Neural cell (in vitro differentiated cells): ENCODE measurements around the gene CHD9NB.

Experiments
- EP300 ChIP-seq: fragments of 450-650 bp; conservative IDR thresholded peaks from 2 replicates; pipeline ENCODE4 v1.6.1; 2014; ENCODE audit warnings: antibody characterized with exemption, mild to moderate bottlenecking, moderate library complexity; ENCODE audit not compliant: poor library complexity, severe bottlenecking
- RAD21 ChIP-seq: fragments of 450-650 bp; conservative IDR thresholded peaks from 2 replicates; pipeline ENCODE4 v1.6.1; 2014; ENCODE audit warnings: antibody characterized with exemption, mild to moderate bottlenecking, moderate library complexity
- TF ChIP-seq, protein P1 (sequence below): fragments of 450-650 bp; IDR thresholded peaks from 2 replicates; pipeline ENCODE4 v1.5.1; 2014; ENCODE audit warnings: antibody characterized with exemption, mild to moderate bottlenecking, moderate library complexity; ENCODE audit not compliant: poor library complexity, severe bottlenecking

DNA sequence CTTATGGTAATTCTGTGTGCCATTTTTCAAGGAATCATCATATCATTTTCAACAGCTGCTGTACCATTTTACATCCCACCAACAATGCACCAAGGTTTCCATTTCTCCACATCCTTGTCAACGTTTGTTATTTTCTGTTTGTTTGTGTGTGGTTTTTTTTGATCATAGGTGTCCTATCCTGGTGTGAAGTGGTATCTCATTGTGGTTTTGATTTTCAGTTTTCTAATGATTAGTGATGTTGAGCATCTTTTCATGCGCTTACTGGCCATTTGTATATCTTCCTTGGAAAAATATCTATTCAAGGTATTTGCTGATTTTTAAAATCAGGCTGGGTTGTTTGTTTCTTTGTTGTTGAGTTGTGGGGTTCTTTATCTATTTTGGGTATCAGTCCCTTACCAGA, 17.1 kb upstream of the CHD9NB start:
- no peak for TF ChIP-seq RAD21
- TF ChIP-seq, protein P1, sequence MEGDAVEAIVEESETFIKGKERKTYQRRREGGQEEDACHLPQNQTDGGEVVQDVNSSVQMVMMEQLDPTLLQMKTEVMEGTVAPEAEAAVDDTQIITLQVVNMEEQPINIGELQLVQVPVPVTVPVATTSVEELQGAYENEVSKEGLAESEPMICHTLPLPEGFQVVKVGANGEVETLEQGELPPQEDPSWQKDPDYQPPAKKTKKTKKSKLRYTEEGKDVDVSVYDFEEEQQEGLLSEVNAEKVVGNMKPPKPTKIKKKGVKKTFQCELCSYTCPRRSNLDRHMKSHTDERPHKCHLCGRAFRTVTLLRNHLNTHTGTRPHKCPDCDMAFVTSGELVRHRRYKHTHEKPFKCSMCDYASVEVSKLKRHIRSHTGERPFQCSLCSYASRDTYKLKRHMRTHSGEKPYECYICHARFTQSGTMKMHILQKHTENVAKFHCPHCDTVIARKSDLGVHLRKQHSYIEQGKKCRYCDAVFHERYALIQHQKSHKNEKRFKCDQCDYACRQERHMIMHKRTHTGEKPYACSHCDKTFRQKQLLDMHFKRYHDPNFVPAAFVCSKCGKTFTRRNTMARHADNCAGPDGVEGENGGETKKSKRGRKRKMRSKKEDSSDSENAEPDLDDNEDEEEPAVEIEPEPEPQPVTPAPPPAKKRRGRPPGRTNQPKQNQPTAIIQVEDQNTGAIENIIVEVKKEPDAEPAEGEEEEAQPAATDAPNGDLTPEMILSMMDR = no peak
- no peak for TF ChIP-seq EP300
